NCI-H2171 treated with DMSO at 0.1 percent for 48 hours (cell line): ENCODE measurements around the gene MBOAT2.
"Not testable (repeated sequence)": the region's sequence is repeated elsewhere in the genome, so short reads cannot be mapped to it uniquely, and the experiment has no call there.

Source experiments
- DNase-seq: peaks from one replicate; lab custom pipeline; 2025; lab: John Stamatoyannopoulos, UW

MBOAT2 gene, protein sequence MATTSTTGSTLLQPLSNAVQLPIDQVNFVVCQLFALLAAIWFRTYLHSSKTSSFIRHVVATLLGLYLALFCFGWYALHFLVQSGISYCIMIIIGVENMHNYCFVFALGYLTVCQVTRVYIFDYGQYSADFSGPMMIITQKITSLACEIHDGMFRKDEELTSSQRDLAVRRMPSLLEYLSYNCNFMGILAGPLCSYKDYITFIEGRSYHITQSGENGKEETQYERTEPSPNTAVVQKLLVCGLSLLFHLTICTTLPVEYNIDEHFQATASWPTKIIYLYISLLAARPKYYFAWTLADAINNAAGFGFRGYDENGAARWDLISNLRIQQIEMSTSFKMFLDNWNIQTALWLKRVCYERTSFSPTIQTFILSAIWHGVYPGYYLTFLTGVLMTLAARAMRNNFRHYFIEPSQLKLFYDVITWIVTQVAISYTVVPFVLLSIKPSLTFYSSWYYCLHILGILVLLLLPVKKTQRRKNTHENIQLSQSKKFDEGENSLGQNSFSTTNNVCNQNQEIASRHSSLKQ

GRCh38 chr2:9003616-9004337 lies at the start of gene MBOAT2:
Gene MBOAT2 (minus strand): TSS chr2:9003684. CDS start chr2:9003614, 70 bp downstream.
- peak; percentile 92 for DNase-seq

- DNase-seq: no peak
Measured at GRCh38 chr2:9052821-9053533, 49.5 kb upstream of the MBOAT2 start.

DNA sequence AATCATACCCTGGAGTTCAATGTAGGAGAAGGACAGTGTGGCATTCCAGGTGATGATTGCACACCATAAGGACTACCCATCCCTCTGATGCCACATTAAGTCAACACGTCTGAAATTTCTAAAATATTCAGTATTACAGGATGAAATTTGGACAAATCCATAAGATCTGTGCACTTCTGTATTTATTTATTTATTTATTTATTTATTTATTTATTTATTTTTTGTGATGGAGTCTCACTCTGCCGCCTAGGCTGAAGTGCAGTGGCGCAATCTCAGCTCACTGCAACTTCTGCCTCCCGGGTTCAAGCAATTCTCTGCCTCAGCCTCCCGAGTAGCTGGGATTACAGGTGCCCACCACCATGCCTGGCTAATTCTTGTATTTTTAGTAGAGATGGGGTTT lies 48.0 kb upstream of the MBOAT2 start:
- not testable (repeated sequence) for DNase-seq

- no peak for DNase-seq
Measured at GRCh38 chr2:9050122-9050809, 46.8 kb upstream of the MBOAT2 start.

- DNase-seq: no peak
Measured at GRCh38 chr2:9045595-9045994, 42.1 kb upstream of the MBOAT2 start.

- not testable (repeated sequence) for DNase-seq
Measured at GRCh38 chr2:9043491-9043890, 40.0 kb upstream of the MBOAT2 start.

DNA sequence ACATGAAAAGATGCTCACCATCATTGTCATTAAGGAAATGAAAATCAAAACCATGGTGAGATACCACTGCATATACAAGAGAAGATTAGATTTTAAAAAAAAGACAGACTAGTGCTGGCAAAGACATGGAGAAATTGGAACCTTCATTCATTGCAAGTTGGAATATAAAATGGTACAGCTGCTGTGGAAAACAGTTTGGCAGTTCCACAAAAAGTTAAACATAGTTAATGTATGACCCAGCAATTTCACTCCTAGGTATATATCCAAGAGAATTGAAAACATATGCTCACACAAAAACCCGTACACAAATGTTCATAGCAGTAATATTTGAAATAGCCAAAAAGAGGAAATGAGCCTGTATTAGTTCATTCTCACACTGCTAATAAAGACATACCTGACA lies 33.7 kb upstream of the MBOAT2 start:
- DNase-seq: no peak

GRCh38 chr2:9033385-9034168 lies 30.1 kb upstream of the MBOAT2 start:
- peak; percentile 76 for DNase-seq

GRCh38 chr2:9032536-9033255 lies 29.2 kb upstream of the MBOAT2 start:
- no peak for DNase-seq

DNA sequence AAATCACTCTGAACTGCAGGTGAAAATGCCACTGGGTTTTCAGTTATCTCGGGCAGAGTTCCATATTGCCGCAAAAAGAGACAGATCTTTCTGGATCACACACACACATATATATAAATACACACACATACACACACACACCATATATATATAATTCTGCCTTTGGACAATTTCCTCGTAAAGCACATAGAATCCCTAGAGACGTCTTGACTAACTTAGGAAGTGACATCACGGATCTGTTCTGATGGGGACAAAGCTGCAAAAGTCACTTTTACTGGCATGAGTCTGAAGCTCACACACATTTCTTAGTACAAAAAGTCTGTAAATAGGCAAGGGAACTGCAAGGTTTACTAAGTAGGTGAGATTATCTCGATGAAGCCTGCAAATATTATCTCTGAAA lies 28.6 kb upstream of the MBOAT2 start:
- no peak for DNase-seq

DNA sequence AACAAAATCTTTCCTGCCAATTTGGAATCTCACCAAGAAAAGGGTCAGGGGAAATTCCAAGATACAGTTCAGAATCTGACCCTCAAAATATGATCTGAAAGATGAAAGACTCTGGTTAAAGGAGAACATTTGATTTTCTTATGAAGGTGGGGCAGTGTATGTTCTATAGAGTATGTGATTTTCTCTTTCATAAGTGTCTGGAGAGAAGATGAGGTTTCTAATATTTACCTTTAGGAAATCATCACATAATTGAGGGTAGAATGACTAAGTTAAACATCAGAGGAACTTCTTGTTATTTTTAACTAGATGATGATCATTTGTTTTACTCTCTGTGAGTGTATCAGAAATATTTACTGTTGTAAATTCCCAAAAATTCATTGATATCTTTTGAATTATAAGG lies 27.8 kb upstream of the MBOAT2 start:
- DNase-seq: no peak

GRCh38 chr2:9030841-9031240 lies 27.4 kb upstream of the MBOAT2 start:
- no peak for DNase-seq

- DNase-seq: no peak
Measured at GRCh38 chr2:9030190-9030589, 26.7 kb upstream of the MBOAT2 start.

- DNase-seq: peak; percentile 15
Measured at GRCh38 chr2:9029721-9030120, 26.2 kb upstream of the MBOAT2 start.

DNA sequence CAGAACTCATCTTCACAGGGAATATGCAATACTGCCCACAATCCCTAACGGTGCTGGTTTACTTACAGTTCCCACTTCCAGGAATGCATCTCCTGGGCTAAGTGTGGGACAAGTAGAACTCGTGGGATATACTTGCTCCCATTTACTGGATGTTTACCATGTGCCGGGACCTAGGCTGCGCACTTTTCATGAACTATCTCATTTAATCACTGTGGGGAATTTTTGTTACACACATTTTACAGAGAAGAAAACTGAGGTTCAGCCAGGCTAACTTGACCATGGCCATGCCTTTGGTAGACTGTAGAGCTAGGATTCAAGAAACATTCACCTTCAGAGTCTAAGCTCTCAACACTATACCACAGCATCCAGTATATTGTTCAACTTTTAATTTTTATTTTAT lies 24.4 kb upstream of the MBOAT2 start:
- DNase-seq: no peak

DNA sequence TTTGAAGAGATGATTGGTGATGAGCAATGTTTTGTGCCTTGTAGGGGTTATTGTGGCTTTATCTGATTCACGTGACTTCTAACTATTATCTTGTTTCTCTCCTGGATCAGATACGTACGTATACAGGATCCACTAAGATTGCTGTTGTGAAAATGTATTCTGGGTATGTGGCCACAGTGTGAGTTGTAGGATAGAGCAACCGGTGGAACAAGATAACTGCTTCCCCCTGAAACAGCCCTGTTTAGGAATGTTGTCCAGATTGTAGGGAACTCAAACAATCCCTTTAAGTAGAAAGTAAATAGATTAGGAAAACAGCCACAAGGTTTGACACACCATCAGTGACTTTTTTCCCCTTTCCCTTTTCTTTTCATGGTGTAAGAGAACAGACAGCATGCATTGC lies 22.3 kb upstream of the MBOAT2 start:
- no peak for DNase-seq

DNA sequence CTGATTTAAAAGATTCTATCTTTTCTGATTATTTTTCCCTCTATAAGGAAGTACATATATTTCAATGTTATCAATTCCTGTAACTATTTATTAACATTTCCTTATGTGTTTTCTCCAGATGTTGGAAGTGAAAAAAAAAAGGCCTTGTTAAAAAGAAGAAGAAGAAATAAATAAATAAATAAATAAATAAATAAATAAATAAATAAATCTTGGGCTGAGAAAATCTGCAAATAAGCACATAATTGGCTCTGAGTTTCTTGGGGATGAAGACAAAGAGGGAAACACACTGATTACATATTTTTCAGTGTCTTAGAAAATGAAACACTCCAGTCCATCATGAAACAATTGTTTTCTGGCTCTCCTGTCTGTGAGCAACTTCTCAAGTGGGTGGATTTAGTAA lies 21.1 kb upstream of the MBOAT2 start:
- no peak for DNase-seq

DNA sequence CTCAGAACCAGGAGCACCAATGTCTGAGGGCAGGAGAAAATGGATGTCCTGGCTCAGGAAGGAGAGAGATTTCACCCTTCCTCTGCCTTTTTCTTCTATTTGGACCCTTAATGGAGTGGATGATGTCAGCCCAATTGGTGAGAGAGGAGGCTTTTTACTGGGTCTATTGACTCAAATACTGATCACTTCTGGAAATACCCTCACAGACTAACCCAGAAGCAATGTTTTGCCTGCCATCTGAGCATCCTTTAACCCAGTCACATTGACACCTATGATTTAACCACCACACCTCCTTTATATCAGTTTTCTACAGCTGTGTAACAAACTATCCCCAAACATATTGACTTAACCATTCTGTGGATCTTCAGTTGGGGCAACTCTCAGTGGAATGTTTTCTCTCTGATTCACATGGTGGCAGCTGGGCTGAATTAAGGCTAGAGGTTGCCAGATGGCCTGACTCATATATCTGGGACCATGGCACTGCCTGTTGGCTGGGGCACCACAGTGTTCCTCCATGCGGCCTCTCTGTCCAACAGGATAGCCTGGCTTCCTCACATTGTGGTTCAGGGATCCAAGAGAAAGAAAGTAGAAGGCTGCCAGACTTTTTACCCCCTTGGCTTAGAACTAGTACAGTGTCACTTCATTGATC lies 18.2 kb upstream of the MBOAT2 start:
- DNase-seq: no peak

DNA sequence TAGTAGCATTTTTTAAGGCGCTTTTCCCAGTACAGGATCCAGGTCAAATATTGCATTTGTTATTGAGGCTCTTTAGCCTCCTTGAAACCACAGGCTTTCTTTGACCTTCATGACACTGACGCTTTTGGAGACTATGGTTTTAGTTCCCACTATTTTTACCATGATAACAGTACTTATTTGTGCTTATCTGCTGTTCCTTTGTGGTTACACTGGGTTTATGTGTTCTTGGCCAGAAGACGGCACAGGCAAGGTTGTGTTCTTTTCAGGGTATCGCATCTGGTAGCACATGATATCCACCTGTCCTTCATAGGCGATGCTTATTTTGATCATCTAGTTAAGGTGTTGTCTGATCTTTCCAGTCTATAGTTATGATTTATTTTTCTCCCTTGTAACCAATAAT lies 16.8 kb upstream of the MBOAT2 start:
- DNase-seq: no peak

DNA sequence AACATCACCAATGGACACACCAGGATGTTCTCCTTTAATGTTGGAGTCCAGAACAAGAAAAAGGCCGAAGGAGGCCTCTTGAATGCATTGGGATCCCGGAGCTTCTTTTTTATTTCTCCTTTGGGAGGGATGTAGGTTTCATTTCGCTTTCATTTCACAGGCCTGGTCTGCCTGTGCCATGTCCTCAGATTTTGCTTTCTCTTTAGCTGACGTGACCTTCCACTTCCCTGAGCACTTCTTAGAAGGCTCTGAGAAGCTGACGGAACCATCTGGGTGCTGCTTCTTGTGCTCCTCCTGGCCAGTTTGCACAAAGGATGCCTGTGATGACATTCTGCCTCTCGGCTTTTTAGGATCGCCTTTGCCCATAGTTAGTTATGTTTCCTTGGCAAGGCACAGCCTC lies 15.1 kb upstream of the MBOAT2 start:
- DNase-seq: no peak
